Thyroid gland (tissue), 4 donors: ENCODE measurements around the gene CELSR3. TPM values are rescaled to one million over a fixed set of nuclear protein-coding genes. Genes with fewer than 3 reads are reported as not detected.

ENCODE experiments used
- DNase-seq, 2 donors: peaks; one replicate each; pipeline ENCODE4 v3.0.0-alpha.2; 2019
- H3K27ac ChIP-seq, 3 donors: fragments of 200-600 bp; sonication (generic); 1 replicate in 2 of 3; 2 replicates in 1 of 3; pipeline ENCODE4 v1.5.1; 2016 to 2019; ENCODE audit warnings: mild to moderate bottlenecking in 1 of 3, moderate library complexity in 1 of 3
- H3K27me3 ChIP-seq: fragments of 200-600 bp; sonication (generic); one replicate; pipeline ENCODE4 v1.5.1; 2019
- H3K36me3 ChIP-seq, 2 donors: fragments of 200-600 bp; sonication (generic); one replicate each; pipeline ENCODE4 v1.5.1; 2016 to 2019
- H3K4me1 ChIP-seq, 2 donors: fragments of 200-600 bp; sonication (generic); one replicate each; pipeline ENCODE4 v1.5.1; 2017 to 2019
- H3K4me3 ChIP-seq, 3 donors: fragments of 200-600 bp; sonication (generic); replicated peaks in 1 of 3; 1 replicate in 2 of 3; 2 replicates in 1 of 3; pipeline ENCODE4 v1.5.1; 2016; ENCODE audit warnings: mild to moderate bottlenecking in 1 of 3
- H3K9me3 ChIP-seq: fragments of 200-600 bp; sonication (generic); one replicate; pipeline ENCODE4 v1.5.1; 2017
- CTCF ChIP-seq, 6 experiments: fragments of 200-600 bp in 3 of 6; fragments of 450-650 bp in 3 of 6; sonication (generic) in 3 of 6; IDR thresholded peaks; one replicate each; pipeline ENCODE4 v1.5.1; 2016 to 2019; ENCODE audit warnings: antibody characterized with exemption in 6 of 6, mild to moderate bottlenecking in 2 of 6, inconsistent platforms in 1 of 6, moderate library complexity in 1 of 6
- POLR2A ChIP-seq, 2 donors: fragments of 450-650 bp; IDR thresholded peaks; one replicate each; pipeline ENCODE4 v1.6.1; 2017; ENCODE audit warnings: antibody characterized with exemption in 2 of 2, mild to moderate bottlenecking in 2 of 2, moderate library complexity in 1 of 2
- WGBS, 2 donors: methylation state at CpG; one replicate each; pipeline ENCODE4 v1.1.5; 2017; 5-methylcytosine and 5-hydroxymethylcytosine counted together
- intact Hi-C: fragments of 100-400 bp; cut with DNase I; formaldehyde crosslinking; loops from one replicate; pipeline ENCODE4 v1.15.1; 2023
- total RNA-seq, 4 donors: library from RNA; depleted of rRNA; stranded (reverse); fragments of >200 nt; gene quantifications; one replicate each; pipeline ENCODE4 v1.2.3, GENCODE V29; 2016

Gene CELSR3
- total RNA-seq, 4 donors from 2014 or later, result 0.54 to 1.7 (median 1.0) TPM

DNA sequence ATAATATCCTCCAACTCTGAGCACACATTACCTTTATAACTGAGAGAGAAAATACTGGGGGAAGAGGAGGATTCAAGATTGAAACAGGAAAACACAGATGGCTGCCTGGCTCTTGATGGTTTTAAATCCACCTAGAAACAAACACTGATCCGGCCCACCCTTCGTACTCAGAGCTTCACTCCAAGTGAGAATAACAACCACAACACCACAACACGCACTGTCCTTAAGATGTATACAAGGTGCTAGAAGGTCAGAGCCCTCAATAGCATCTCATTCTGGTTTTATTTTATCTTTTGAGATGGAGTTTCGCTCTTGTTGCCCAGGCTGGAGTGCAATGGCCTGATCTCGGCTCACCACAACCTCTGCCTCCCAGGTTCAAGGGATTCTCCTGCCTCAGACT, 44.5 kb upstream of the CELSR3 start:
- intact Hi-C loops, result no loop called here
- TF ChIP-seq POLR2A (IDR thresholded peaks at IDR 0.05) (no peak), CTCF (IDR thresholded peaks at IDR 0.05) (no peak)
- Histone ChIP-seq H3K27ac (no peak overlapping the region), H3K36me3 (peaks cover 0 to 6% of the 10 kb centered on the region in 2 donors), H3K27me3 (no peaks in the 10 kb centered on the region), H3K4me1 (peaks cover 26 to 32% of the 10 kb centered on the region in 2 donors), H3K4me3 (no peak overlapping the region), H3K9me3 (no peaks in the 10 kb centered on the region)
- 94 to 96% methylated on average over 5 of the region's 5 CpGs for WGBS, 2 donors
- no peak for DNase-seq

- 94 to 95% methylated on average over 6 of the region's 6 CpGs for WGBS, 2 donors
- DNase-seq, result no peak
- no peak overlapping the region for H3K27ac ChIP-seq
These were observed 39.7 kb upstream of the CELSR3 start for GRCh38 chr3:48702320-48702920.

GRCh38 chr3:48700731-48701405, 38.2 kb upstream of the CELSR3 start:
- Histone ChIP-seq H3K4me3 (no peak overlapping the region), H3K36me3 (peaks cover 0 to 3% of the 10 kb centered on the region in 2 donors), H3K27ac (no peak overlapping the region), H3K9me3 (no peaks in the 10 kb centered on the region), H3K27me3 (no peaks in the 10 kb centered on the region), H3K4me1 (peaks cover 7 to 13% of the 10 kb centered on the region in 2 donors)
- 92 to 96% methylated on average over 11 of the region's 11 CpGs for WGBS, 2 donors
- intact Hi-C loops, result no loop called here
- TF ChIP-seq POLR2A (IDR thresholded peaks at IDR 0.05) (no peak), CTCF (IDR thresholded peaks at IDR 0.05) (no peak)
- DNase-seq, result no peak

More at GRCh38 chr3:48702320-48702920, 39.7 kb upstream of the CELSR3 start:
- Histone ChIP-seq H3K4me3 (no peak overlapping the region), H3K27me3 (no peaks in the 10 kb centered on the region), H3K36me3 (peaks cover 0 to 3% of the 10 kb centered on the region in 2 donors), H3K9me3 (no peaks in the 10 kb centered on the region), H3K4me1 (peaks cover 7 to 13% of the 10 kb centered on the region in 2 donors)
- intact Hi-C loops, result no loop called here
- no peak for TF ChIP-seq CTCF (IDR thresholded peaks at IDR 0.05)
- TF ChIP-seq POLR2A (IDR thresholded peaks at IDR 0.05), result no peak

- H3K4me3 ChIP-seq, result no peak overlapping the region
These were observed 36.2 kb upstream of the CELSR3 start for GRCh38 chr3:48698891-48699290.

More at GRCh38 chr3:48698891-48699290, 36.2 kb upstream of the CELSR3 start:
- no peak for TF ChIP-seq CTCF (IDR thresholded peaks at IDR 0.05)
- TF ChIP-seq POLR2A (IDR thresholded peaks at IDR 0.05), result no peak
- peaks cover 14% of the 10 kb centered on the region in 2 donors for H3K36me3 ChIP-seq
- WGBS, 2 donors, result 92 to 96% methylated on average over 8 of the region's 8 CpGs
- no peak overlapping the region for H3K27ac ChIP-seq
- no peak for DNase-seq
- H3K27me3 ChIP-seq, result no peaks in the 10 kb centered on the region
- intact Hi-C loops, result no loop called here
- H3K9me3 ChIP-seq, result no peaks in the 10 kb centered on the region
- peaks cover 4 to 5% of the 10 kb centered on the region in 2 donors for H3K4me1 ChIP-seq
